Inflammatory macrophage treated with lipopolysaccharide for 4 hours (primary cell): Measurements from ENCODE around the gene HAPLN2.
"Not testable (repeated sequence)": the region's sequence is repeated elsewhere in the genome, so short reads cannot be mapped to it uniquely, and the experiment has no call there.

Source experiments
- DNase-seq: peaks from one replicate; pipeline ENCODE4 v3.0.0-alpha.2; 2020

HAPLN2 gene

GRCh38 chr1:156592158-156592909 is 26.9 kb upstream of the HAPLN2 start:
- no peak for DNase-seq

GRCh38 chr1:156592910-156593660 is 26.1 kb upstream of the HAPLN2 start:
- DNase-seq: no peak

GRCh38 chr1:156593661-156593989 is 25.6 kb upstream of the HAPLN2 start:
- no peak for DNase-seq

GRCh38 chr1:156594190-156594589 is 25.0 kb upstream of the HAPLN2 start:
- no peak for DNase-seq

GRCh38 chr1:156595016-156595415 is 24.2 kb upstream of the HAPLN2 start:
- DNase-seq: no peak

- no peak for DNase-seq
These were observed 22.8 kb upstream of the HAPLN2 start for GRCh38 chr1:156596426-156596825.

GRCh38 chr1:156598125-156598524 is 21.1 kb upstream of the HAPLN2 start:
- no peak for DNase-seq

- DNase-seq: no peak
These were observed 20.3 kb upstream of the HAPLN2 start for GRCh38 chr1:156598731-156599432.

- DNase-seq: peak; percentile 63
These were observed 19.4 kb upstream of the HAPLN2 start for GRCh38 chr1:156599811-156600210.

- no peak for DNase-seq
These were observed 18.5 kb upstream of the HAPLN2 start for GRCh38 chr1:156600733-156601121.

- peak; percentile 83 for DNase-seq
These were observed 17.9 kb upstream of the HAPLN2 start, which contains the start of gene GPATCH4 for GRCh38 chr1:156601122-156601830. Gene GPATCH4, minus strand, starts transcription at chr1:156601479.

GRCh38 chr1:156601892-156602291 is 17.3 kb upstream of the HAPLN2 start:
- DNase-seq: no peak

GRCh38 chr1:156602557-156602993 is 16.6 kb upstream of the HAPLN2 start:
- peak; percentile 54 for DNase-seq

- not testable (repeated sequence) for DNase-seq
These were observed 11.9 kb upstream of the HAPLN2 start for GRCh38 chr1:156607344-156607743.

- DNase-seq: peak; percentile 78
These were observed 11.1 kb upstream of the HAPLN2 start for GRCh38 chr1:156608036-156608674.

GRCh38 chr1:156608981-156609380 is 10.2 kb upstream of the HAPLN2 start:
- peak; percentile 31 for DNase-seq

- not testable (repeated sequence) for DNase-seq
These were observed 9.1 kb upstream of the HAPLN2 start for GRCh38 chr1:156610072-156610471.

- DNase-seq: peak; percentile 40
These were observed 6.5 kb upstream of the HAPLN2 start for GRCh38 chr1:156612666-156613065.

GRCh38 chr1:156615946-156616345 is 3.3 kb upstream of the HAPLN2 start:
- no peak for DNase-seq

- DNase-seq: no peak
These were observed 2.8 kb upstream of the HAPLN2 start for GRCh38 chr1:156616463-156616862.

GRCh38 chr1:156619582-156619955 is 354 bp downstream of the HAPLN2 start:
- no peak for DNase-seq

GRCh38 chr1:156622581-156623297 is 3.5 kb downstream of the HAPLN2 start:
- DNase-seq: no peak
